Measurements from ENCODE around the gene BICC1.

Gene BICC1

DNA sequence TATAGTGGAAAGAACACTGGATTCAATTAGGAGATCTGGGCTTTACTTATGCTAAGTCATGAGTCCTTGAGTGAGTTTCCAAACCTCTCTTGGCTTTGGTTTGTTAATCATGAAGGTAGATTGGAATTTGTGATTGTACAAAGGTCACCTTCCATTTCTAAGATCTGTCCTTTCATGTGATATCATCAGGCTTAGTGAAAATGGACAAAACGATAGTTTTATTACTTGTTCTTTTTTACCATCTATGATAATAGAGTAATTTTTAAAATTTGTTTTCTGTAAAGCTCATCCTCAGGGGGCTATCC, 309.0 kb downstream of the BICC1 start:
- H3K9ac ChIP-seq (ENCODE audit: low read depth, low read length, poor library complexity, severe bottlenecking) = no peak overlapping the region
- H3K79me2 ChIP-seq (ENCODE audit: insufficient read depth, low read length) = no peaks in the 10 kb centered on the region
- no peaks in the 10 kb centered on the region for H3F3A ChIP-seq (ENCODE audit: low read depth)
- no peak overlapping the region for H2AFZ ChIP-seq (ENCODE audit: low read length)
- H3K27me3 ChIP-seq (ENCODE audit: insufficient read depth, low read length, poor library complexity, severe bottlenecking) = no peaks in the 10 kb centered on the region
- no peaks in the 10 kb centered on the region for H3K36me3 ChIP-seq (ENCODE audit: insufficient read depth, low read length)
- H3K9me3 ChIP-seq (ENCODE audit: insufficient read depth, low read depth, low read length) = no peaks in the 10 kb centered on the region
- H3K4me3 ChIP-seq (ENCODE audit: low read length, poor library complexity, severe bottlenecking) = no peak overlapping the region
- no peak overlapping the region for H3K4me2 ChIP-seq (ENCODE audit: low read depth, low read length, poor library complexity, severe bottlenecking)
- no peaks in the 10 kb centered on the region for H3K9me2 ChIP-seq (replicated peaks; ENCODE audit: low read depth, low read length)
- TF ChIP-seq, protein P1, sequence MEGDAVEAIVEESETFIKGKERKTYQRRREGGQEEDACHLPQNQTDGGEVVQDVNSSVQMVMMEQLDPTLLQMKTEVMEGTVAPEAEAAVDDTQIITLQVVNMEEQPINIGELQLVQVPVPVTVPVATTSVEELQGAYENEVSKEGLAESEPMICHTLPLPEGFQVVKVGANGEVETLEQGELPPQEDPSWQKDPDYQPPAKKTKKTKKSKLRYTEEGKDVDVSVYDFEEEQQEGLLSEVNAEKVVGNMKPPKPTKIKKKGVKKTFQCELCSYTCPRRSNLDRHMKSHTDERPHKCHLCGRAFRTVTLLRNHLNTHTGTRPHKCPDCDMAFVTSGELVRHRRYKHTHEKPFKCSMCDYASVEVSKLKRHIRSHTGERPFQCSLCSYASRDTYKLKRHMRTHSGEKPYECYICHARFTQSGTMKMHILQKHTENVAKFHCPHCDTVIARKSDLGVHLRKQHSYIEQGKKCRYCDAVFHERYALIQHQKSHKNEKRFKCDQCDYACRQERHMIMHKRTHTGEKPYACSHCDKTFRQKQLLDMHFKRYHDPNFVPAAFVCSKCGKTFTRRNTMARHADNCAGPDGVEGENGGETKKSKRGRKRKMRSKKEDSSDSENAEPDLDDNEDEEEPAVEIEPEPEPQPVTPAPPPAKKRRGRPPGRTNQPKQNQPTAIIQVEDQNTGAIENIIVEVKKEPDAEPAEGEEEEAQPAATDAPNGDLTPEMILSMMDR (conservative IDR thresholded peaks at IDR 0.05; ENCODE audit: low read length) = no peak
- no peak for TF ChIP-seq EZH2phosphoT487 (IDR thresholded peaks at IDR 0.05; ENCODE audit: borderline replicate concordance)
- no peaks in the 10 kb centered on the region for H3K4me1 ChIP-seq (ENCODE audit: insufficient read depth, low read length, poor library complexity, severe bottlenecking)
- H4K20me1 ChIP-seq (ENCODE audit: insufficient read depth, low read length, poor library complexity, severe bottlenecking) = no peaks in the 10 kb centered on the region

DNA sequence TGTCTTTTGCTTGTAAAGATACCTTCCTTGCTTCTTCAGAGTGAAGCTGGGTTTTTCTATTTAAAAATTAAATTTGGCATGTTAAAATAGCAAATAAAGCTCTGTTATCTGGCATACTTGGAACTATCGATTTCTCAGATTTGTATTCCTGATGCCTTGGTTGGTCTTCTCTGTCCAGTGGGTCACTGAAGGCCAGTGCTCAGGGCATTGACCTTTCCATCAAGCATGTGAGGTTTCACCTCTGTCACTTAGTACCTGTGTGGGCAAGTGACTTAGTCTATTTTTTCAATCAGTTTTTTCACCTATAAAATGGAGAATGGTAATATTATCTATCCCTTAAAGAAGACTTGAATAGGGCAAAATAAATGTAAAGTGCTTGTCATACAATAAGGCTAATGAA, 311.3 kb downstream of the BICC1 start:
- H3K79me2 ChIP-seq (ENCODE audit: insufficient read depth, low read length) = no peaks in the 10 kb centered on the region
- no peaks in the 10 kb centered on the region for H3K9me3 ChIP-seq (ENCODE audit: insufficient read depth, low read depth, low read length)
- H3K4me2 ChIP-seq (ENCODE audit: low read depth, low read length, poor library complexity, severe bottlenecking) = no peak overlapping the region
- H3K27me3 ChIP-seq (ENCODE audit: insufficient read depth, low read length, poor library complexity, severe bottlenecking) = no peaks in the 10 kb centered on the region
- TF ChIP-seq EZH2phosphoT487 (IDR thresholded peaks at IDR 0.05; ENCODE audit: borderline replicate concordance) = no peak
- TF ChIP-seq, protein P1 (conservative IDR thresholded peaks at IDR 0.05; ENCODE audit: low read length) = no peak
- no peak overlapping the region for H3K4me3 ChIP-seq (ENCODE audit: low read length, poor library complexity, severe bottlenecking)
- no peak overlapping the region for H3K9ac ChIP-seq (ENCODE audit: low read depth, low read length, poor library complexity, severe bottlenecking)
- H3K9me2 ChIP-seq (replicated peaks; ENCODE audit: low read depth, low read length) = no peaks in the 10 kb centered on the region
- no peaks in the 10 kb centered on the region for H3F3A ChIP-seq (ENCODE audit: low read depth)
- H3K36me3 ChIP-seq (ENCODE audit: insufficient read depth, low read length) = no peaks in the 10 kb centered on the region
- H4K20me1 ChIP-seq (ENCODE audit: insufficient read depth, low read length, poor library complexity, severe bottlenecking) = no peaks in the 10 kb centered on the region
- H2AFZ ChIP-seq (ENCODE audit: low read length) = no peak overlapping the region
- H3K4me1 ChIP-seq (ENCODE audit: insufficient read depth, low read length, poor library complexity, severe bottlenecking) = no peaks in the 10 kb centered on the region

DNA sequence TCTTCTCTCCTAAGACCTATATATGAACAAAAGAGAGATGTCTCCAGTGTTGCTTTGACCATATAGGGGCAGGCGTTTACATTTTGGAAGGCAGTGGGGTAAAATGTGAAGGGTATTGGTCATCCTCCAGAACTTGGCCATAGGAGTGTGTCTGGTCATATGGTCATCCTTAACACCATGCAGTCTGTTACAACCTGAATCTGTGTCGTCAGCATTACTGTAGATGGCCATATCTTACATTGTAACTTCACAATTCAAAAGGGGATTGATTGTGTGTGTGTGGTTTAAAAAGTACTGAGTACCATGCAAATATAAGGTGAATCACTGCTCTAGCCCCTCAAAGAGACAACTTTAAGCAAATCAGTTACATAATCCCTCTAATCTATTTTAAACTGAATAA, 311.7 kb downstream of the BICC1 start:
- Histone ChIP-seq H3K36me3 (ENCODE audit: insufficient read depth, low read length) (no peaks in the 10 kb centered on the region), H3K4me1 (ENCODE audit: insufficient read depth, low read length, poor library complexity, severe bottlenecking) (no peaks in the 10 kb centered on the region), H2AFZ (ENCODE audit: low read length) (no peak overlapping the region), H3K9ac (ENCODE audit: low read depth, low read length, poor library complexity, severe bottlenecking) (no peak overlapping the region), H3F3A (ENCODE audit: low read depth) (no peaks in the 10 kb centered on the region), H3K9me3 (ENCODE audit: insufficient read depth, low read depth, low read length) (no peaks in the 10 kb centered on the region), H3K27me3 (ENCODE audit: insufficient read depth, low read length, poor library complexity, severe bottlenecking) (no peaks in the 10 kb centered on the region), H3K9me2 (replicated peaks; ENCODE audit: low read depth, low read length) (no peaks in the 10 kb centered on the region), H3K4me2 (ENCODE audit: low read depth, low read length, poor library complexity, severe bottlenecking) (no peak overlapping the region), H3K79me2 (ENCODE audit: insufficient read depth, low read length) (no peaks in the 10 kb centered on the region), H3K4me3 (ENCODE audit: low read length, poor library complexity, severe bottlenecking) (no peak overlapping the region), H4K20me1 (ENCODE audit: insufficient read depth, low read length, poor library complexity, severe bottlenecking) (no peaks in the 10 kb centered on the region)
- TF ChIP-seq, protein P1 (conservative IDR thresholded peaks at IDR 0.05; ENCODE audit: low read length) = no peak
- no peak for TF ChIP-seq EZH2phosphoT487 (IDR thresholded peaks at IDR 0.05; ENCODE audit: borderline replicate concordance)
